Right ventricle myocardium inferior (tissue), 1 donor: ENCODE measurements around the gene TRAPPC11. TPM values are rescaled to one million over a fixed set of nuclear protein-coding genes. Genes with fewer than 3 reads are reported as not detected.
A peak's percentile ranks its signal among the peaks of the same experiment; 100 is the strongest.
"Not testable (repeated sequence)": the region's sequence is repeated elsewhere in the genome, so short reads cannot be mapped to it uniquely, and the experiment has no call there.

Source experiments
- ATAC-seq: fragments of 200-7000 bp; cut with Tn5 transposase; one replicate; pipeline ENCODE4 v1.9.1; 2020; ENCODE audit warnings: mild to moderate bottlenecking, moderate library complexity
- DNase-seq: peaks from one replicate; pipeline ENCODE4 v3.0.0; 2021; ENCODE audit errors: missing footprints
- intact Hi-C: fragments of 100-400 bp; cut with DNase I; formaldehyde crosslinking; loops from one replicate; pipeline ENCODE4 v1.11.0; 2022
- long read RNA-seq: library from polyadenylated mRNA; unstranded; transcript quantifications from one replicate; pipeline ENCODE4 v2.0.0, GENCODE V29; 2021
- total RNA-seq: library from RNA; stranded (reverse); fragmentation: NEBNext Ultra II Directional; extraction: Animal tissue kit (Norgen Biotek cat#: 25700); gene quantifications from one replicate; pipeline ENCODE4 v1.2.1, GENCODE V29; 2021
- donor health status: DM: no; HTN: yes; CAD: no; lungs with severe emphysema.

Gene TRAPPC11
- total RNA-seq, result 17.8 TPM
- long read RNA-seq, full-length matches to known transcripts, result 7 of 11 reads
- long read RNA-seq, partial matches to known transcripts, result 2 of 11 reads
- long read RNA-seq, other reads (novel, unspliced or antisense), result 2 of 11 reads

GRCh38 chr4:183659029-183659871 lies at the start of gene TRAPPC11, which contains the start of gene RWDD4:
TSS of gene TRAPPC11 (plus strand) at chr4:183659293. CDS start at chr4:183663868, 4,575 bp downstream.
TSS of gene RWDD4 (minus strand) at chr4:183659185. CDS start at chr4:183658952, 233 bp downstream.
- ATAC-seq, result peak; percentile 100
- DNase-seq, result peak; percentile 98
- intact Hi-C loops, result loop anchor here (2.0 kb wide), 2 partner anchors 154 to 186 kb away; partner anchors contain the start of gene ING2

- DNase-seq, result no peak
- intact Hi-C loops, result no loop called here
- peak; percentile 59 for ATAC-seq
These were observed 49.1 kb upstream of the TRAPPC11 start for GRCh38 chr4:183610033-183610432.

GRCh38 chr4:183610613-183611012 lies 48.5 kb upstream of the TRAPPC11 start:
- DNase-seq, result no peak
- ATAC-seq, result no peak
- intact Hi-C loops, result no loop called here

GRCh38 chr4:183611210-183611830 lies 47.8 kb upstream of the TRAPPC11 start:
- ATAC-seq, result no peak
- DNase-seq, result no peak
- intact Hi-C loops, result no loop called here

GRCh38 chr4:183612329-183613250 lies 46.5 kb upstream of the TRAPPC11 start:
- intact Hi-C loops, result no loop called here
- ATAC-seq, result no peak
- no peak for DNase-seq

- intact Hi-C loops, result no loop called here
- ATAC-seq, result no peak
- no peak for DNase-seq
These were observed 42.0 kb upstream of the TRAPPC11 start for GRCh38 chr4:183617075-183617474.

- ATAC-seq (no peak), DNase-seq (no peak)
- intact Hi-C loops, result no loop called here
These were observed 40.4 kb upstream of the TRAPPC11 start for GRCh38 chr4:183618681-183619080.

GRCh38 chr4:183620421-183620820 lies 38.7 kb upstream of the TRAPPC11 start:
- ATAC-seq (no peak), DNase-seq (no peak)
- intact Hi-C loops, result no loop called here

- intact Hi-C loops, result no loop called here
- ATAC-seq (no peak), DNase-seq (no peak)
These were observed 37.2 kb upstream of the TRAPPC11 start for GRCh38 chr4:183621875-183622274.

- DNase-seq (no peak), ATAC-seq (no peak)
- intact Hi-C loops, result no loop called here
These were observed 34.5 kb upstream of the TRAPPC11 start for GRCh38 chr4:183624548-183624947.

GRCh38 chr4:183626168-183626567 lies 32.9 kb upstream of the TRAPPC11 start:
- no peak for ATAC-seq
- no peak for DNase-seq
- intact Hi-C loops, result no loop called here

GRCh38 chr4:183627286-183627685 lies 31.8 kb upstream of the TRAPPC11 start:
- not testable (repeated sequence) for DNase-seq, ATAC-seq

GRCh38 chr4:183627979-183628588 lies 31.0 kb upstream of the TRAPPC11 start:
- intact Hi-C loops, result no loop called here
- ATAC-seq (no peak), DNase-seq (no peak)

More at GRCh38 chr4:183627286-183627685, 31.8 kb upstream of the TRAPPC11 start:
- intact Hi-C loops, result not testable (repeated sequence)

GRCh38 chr4:183631577-183632198 lies 27.4 kb upstream of the TRAPPC11 start:
- no peak for DNase-seq
- ATAC-seq, result no peak
- intact Hi-C loops, result no loop called here

- ATAC-seq (no peak), DNase-seq (no peak)
- intact Hi-C loops, result no loop called here
These were observed 26.4 kb upstream of the TRAPPC11 start for GRCh38 chr4:183632689-183633088.

GRCh38 chr4:183633476-183634400 lies 25.4 kb upstream of the TRAPPC11 start:
- DNase-seq (no peak), ATAC-seq (no peak)
- intact Hi-C loops, result no loop called here

- ATAC-seq, result peak; percentile 59
- DNase-seq, result no peak
- intact Hi-C loops, result no loop called here
These were observed 23.8 kb upstream of the TRAPPC11 start for GRCh38 chr4:183635321-183635720.
